ENCODE results near the gene GPHA2. TPM values are rescaled to one million over a fixed set of nuclear protein-coding genes. Genes with fewer than 3 reads are reported as not detected.
A peak's percentile ranks its signal among the peaks of the same experiment; 100 is the strongest.

Gene GPHA2
- total and polyA plus RNA-seq, 4 donors = 0.43 TPM; not detected in 3

GRCh38 chr11:64925536-64926436, 9.9 kb downstream of the GPHA2 start:
- Histone ChIP-seq H3K9me3 (ENCODE audit: control insufficient read depth, low read length) (no peaks in the 10 kb centered on the region), H3K27me3 (ENCODE audit: control insufficient read depth in 1 of 2, insufficient read depth in 2 of 2, low read length in 1 of 2) (no peaks in the 10 kb centered on the region), H3K36me3 (ENCODE audit: control insufficient read depth in 1 of 2, insufficient read depth in 2 of 2, low read length in 1 of 2) (peaks cover 0 to 3% of the 10 kb centered on the region in 2 donors), H3K27ac (ENCODE audit: low read depth in 1 of 2, low read length in 2 of 2) (no peak overlapping the region), H3K4me1 (ENCODE audit: control insufficient read depth in 1 of 2, insufficient read depth in 2 of 2, low read length in 2 of 2) (no peaks in the 10 kb centered on the region), H3K4me3 (ENCODE audit: low read length in 2 of 2) (peak overlapping the region; percentile 58 to 63)
- intact Hi-C loops (cut with DNase I) = loop anchor here in 1 of 2 donors (5.0 kb wide), 1 partner anchor 72 kb away; the partner anchor contains the start of gene BATF2
- ATAC-seq (ENCODE audit: low FRiP score) (no peak), DNase-seq (peak; percentile 51 to 78)
- 49 to 56% methylated on average over 12 to 24 of the region's 24 CpGs for WGBS, 2 donors

- Histone ChIP-seq H3K36me3 (ENCODE audit: control insufficient read depth in 1 of 2, insufficient read depth in 2 of 2, low read length in 1 of 2) (no peaks in the 10 kb centered on the region), H3K9me3 (ENCODE audit: control insufficient read depth, low read length) (no peaks in the 10 kb centered on the region), H3K27ac (ENCODE audit: low read depth in 1 of 2, low read length in 2 of 2) (peak overlapping the region in 1 of 2 donors; percentile 7), H3K4me1 (ENCODE audit: control insufficient read depth in 1 of 2, insufficient read depth in 2 of 2, low read length in 2 of 2) (no peaks in the 10 kb centered on the region), H3K27me3 (ENCODE audit: control insufficient read depth in 1 of 2, insufficient read depth in 2 of 2, low read length in 1 of 2) (no peaks in the 10 kb centered on the region), H3K4me3 (ENCODE audit: low read length in 2 of 2) (peak overlapping the region; percentile 58 to 63)
- whole genome bisulfite sequencing, 2 donors = 0% methylated on average over 24 of the region's 24 CpGs
- intact Hi-C loops (cut with DNase I) = loop anchor here in 1 of 2 donors (5.0 kb wide), 1 partner anchor 72 kb away; the partner anchor contains the start of gene BATF2
- ATAC-seq (ENCODE audit: low FRiP score) (no peak), DNase-seq (no peak)
Measured at GRCh38 chr11:64924910-64925284, 10.8 kb downstream of the GPHA2 start.

GRCh38 chr11:64923944-64924909, 11.5 kb downstream of the GPHA2 start, which contains the start of gene PPP2R5B:
PPP2R5B (plus strand) TSS chr11:64924689; CDS start chr11:64925735, 1,046 bp downstream.
- intact Hi-C loops (cut with DNase I) = no loop called here
- 1% methylated on average over 47 of the region's 47 CpGs for whole genome bisulfite sequencing, 2 donors

GRCh38 chr11:64923151-64923661, 12.5 kb downstream of the GPHA2 start:
- Histone ChIP-seq H3K4me3 (ENCODE audit: low read length in 2 of 2) (no peak overlapping the region), H3K9me3 (ENCODE audit: control insufficient read depth, low read length) (no peaks in the 10 kb centered on the region), H3K4me1 (ENCODE audit: control insufficient read depth in 1 of 2, insufficient read depth in 2 of 2, low read length in 2 of 2) (no peaks in the 10 kb centered on the region), H3K36me3 (ENCODE audit: control insufficient read depth in 1 of 2, insufficient read depth in 2 of 2, low read length in 1 of 2) (no peaks in the 10 kb centered on the region), H3K27me3 (ENCODE audit: control insufficient read depth in 1 of 2, insufficient read depth in 2 of 2, low read length in 1 of 2) (no peaks in the 10 kb centered on the region), H3K27ac (ENCODE audit: low read depth in 1 of 2, low read length in 2 of 2) (no peak overlapping the region)
- DNase-seq = peak in 1 of 2 donors; percentile 50
- WGBS, 2 donors = 84 to 88% methylated on average over 11 of the region's 11 CpGs
- no peak for ATAC-seq (ENCODE audit: low FRiP score)
- intact Hi-C loops (cut with DNase I) = no loop called here

More at GRCh38 chr11:64923944-64924909, 11.5 kb downstream of the GPHA2 start, which contains the start of gene PPP2R5B:
- DNase-seq (peak; percentile 96 to 97), ATAC-seq (ENCODE audit: low FRiP score) (peak; percentile 97)
- no peaks in the 10 kb centered on the region for H3K27me3 ChIP-seq (ENCODE audit: control insufficient read depth in 1 of 2, insufficient read depth in 2 of 2, low read length in 1 of 2)
- H3K9me3 ChIP-seq (ENCODE audit: control insufficient read depth, low read length) = no peaks in the 10 kb centered on the region
- peak within 1 kb of the TSS; percentile 81 to 86 for H3K27ac ChIP-seq (ENCODE audit: low read depth in 1 of 2, low read length in 2 of 2)
- H3K4me1 ChIP-seq (ENCODE audit: control insufficient read depth in 1 of 2, insufficient read depth in 2 of 2, low read length in 2 of 2) = no peaks in the 10 kb centered on the region
- no peaks in the 10 kb centered on the region for H3K36me3 ChIP-seq (ENCODE audit: control insufficient read depth in 1 of 2, insufficient read depth in 2 of 2, low read length in 1 of 2)
- peak within 1 kb of the TSS; percentile 58 to 63 for H3K4me3 ChIP-seq (ENCODE audit: low read length in 2 of 2)

GRCh38 chr11:64921384-64921783, 14.3 kb downstream of the GPHA2 start:
- intact Hi-C loops (cut with DNase I) = no loop called here
- Histone ChIP-seq H3K4me3 (ENCODE audit: low read length in 2 of 2) (no peak overlapping the region), H3K27me3 (ENCODE audit: control insufficient read depth in 1 of 2, insufficient read depth in 2 of 2, low read length in 1 of 2) (no peaks in the 10 kb centered on the region), H3K27ac (ENCODE audit: low read depth in 1 of 2, low read length in 2 of 2) (no peak overlapping the region), H3K4me1 (ENCODE audit: control insufficient read depth in 1 of 2, insufficient read depth in 2 of 2, low read length in 2 of 2) (no peaks in the 10 kb centered on the region), H3K9me3 (ENCODE audit: control insufficient read depth, low read length) (no peaks in the 10 kb centered on the region), H3K36me3 (ENCODE audit: control insufficient read depth in 1 of 2, insufficient read depth in 2 of 2, low read length in 1 of 2) (no peaks in the 10 kb centered on the region)
- 57 to 62% methylated on average over 3 of the region's 3 CpGs for WGBS, 2 donors
- ATAC-seq (ENCODE audit: low FRiP score) (no peak), DNase-seq (peak in 1 of 2 donors; percentile 29)

GRCh38 chr11:64920124-64920523, 15.6 kb downstream of the GPHA2 start:
- Histone ChIP-seq H3K36me3 (ENCODE audit: control insufficient read depth in 1 of 2, insufficient read depth in 2 of 2, low read length in 1 of 2) (no peaks in the 10 kb centered on the region), H3K27me3 (ENCODE audit: control insufficient read depth in 1 of 2, insufficient read depth in 2 of 2, low read length in 1 of 2) (no peaks in the 10 kb centered on the region), H3K27ac (ENCODE audit: low read depth in 1 of 2, low read length in 2 of 2) (no peak overlapping the region), H3K4me1 (ENCODE audit: control insufficient read depth in 1 of 2, insufficient read depth in 2 of 2, low read length in 2 of 2) (no peaks in the 10 kb centered on the region), H3K9me3 (ENCODE audit: control insufficient read depth, low read length) (no peaks in the 10 kb centered on the region), H3K4me3 (ENCODE audit: low read length in 2 of 2) (no peak overlapping the region)
- DNase-seq = no peak
- no peak for ATAC-seq (ENCODE audit: low FRiP score)
- WGBS, 2 donors = 76 to 86% methylated on average over 2 of the region's 2 CpGs
- intact Hi-C loops (cut with DNase I) = no loop called here

- no peaks in the 10 kb centered on the region for H3K9me3 ChIP-seq (ENCODE audit: control insufficient read depth, low read length)
- no peak overlapping the region for H3K27ac ChIP-seq (ENCODE audit: low read depth in 1 of 2, low read length in 2 of 2)
- no peak overlapping the region for H3K4me3 ChIP-seq (ENCODE audit: low read length in 2 of 2)
- H3K27me3 ChIP-seq (ENCODE audit: control insufficient read depth in 1 of 2, insufficient read depth in 2 of 2, low read length in 1 of 2) = no peaks in the 10 kb centered on the region
- intact Hi-C loops (cut with DNase I) = no loop called here
- WGBS, 2 donors = 83 to 84% methylated on average over 8 of the region's 8 CpGs
- H3K36me3 ChIP-seq (ENCODE audit: control insufficient read depth in 1 of 2, insufficient read depth in 2 of 2, low read length in 1 of 2) = no peaks in the 10 kb centered on the region
- H3K4me1 ChIP-seq (ENCODE audit: control insufficient read depth in 1 of 2, insufficient read depth in 2 of 2, low read length in 2 of 2) = no peaks in the 10 kb centered on the region
- no peak for ATAC-seq (ENCODE audit: low FRiP score)
- no peak for DNase-seq
Measured at GRCh38 chr11:64919627-64920026, 16.1 kb downstream of the GPHA2 start.

GRCh38 chr11:64918017-64918416, 17.7 kb downstream of the GPHA2 start:
- H3K27ac ChIP-seq (ENCODE audit: low read depth in 1 of 2, low read length in 2 of 2) = peak overlapping the region in 1 of 2 donors; percentile 14
- peak overlapping the region; percentile 38 to 48 for H3K4me3 ChIP-seq (ENCODE audit: low read length in 2 of 2)
- DNase-seq (no peak), ATAC-seq (ENCODE audit: low FRiP score) (no peak)
- H3K9me3 ChIP-seq (ENCODE audit: control insufficient read depth, low read length) = no peaks in the 10 kb centered on the region
- H3K4me1 ChIP-seq (ENCODE audit: control insufficient read depth in 1 of 2, insufficient read depth in 2 of 2, low read length in 2 of 2) = no peaks in the 10 kb centered on the region
- intact Hi-C loops (cut with DNase I) = no loop called here
- no peaks in the 10 kb centered on the region for H3K27me3 ChIP-seq (ENCODE audit: control insufficient read depth in 1 of 2, insufficient read depth in 2 of 2, low read length in 1 of 2)
- peaks cover 0 to 3% of the 10 kb centered on the region in 2 donors for H3K36me3 ChIP-seq (ENCODE audit: control insufficient read depth in 1 of 2, insufficient read depth in 2 of 2, low read length in 1 of 2)
- 1 to 8% methylated on average over 4 of the region's 4 CpGs for WGBS, 2 donors

Measured in aorta (tissue), 5 donors.